ENCODE measurements around the gene ANGPTL8.

- TF ChIP-seq CTCF (IDR thresholded peaks at IDR 0.05) (no peak), POLR2A (IDR thresholded peaks at IDR 0.05) (no peak), POLR2AphosphoS5 (IDR thresholded peaks at IDR 0.05) (no peak), EP300 (IDR thresholded peaks at IDR 0.05) (no peak)
Measured at GRCh38 chr19:11196406-11197287, 42.8 kb upstream of the ANGPTL8 start.

Data from gastroesophageal sphincter (tissue), 3 donors.